OCI-M2 (cell line): ENCODE data around the gene TOM1.
"Not testable (repeated sequence)": the region's sequence is repeated elsewhere in the genome, so short reads cannot be mapped to it uniquely, and the experiment has no call there.

ENCODE experiments used
- DNase-seq: peaks from one replicate; lab custom pipeline; 2025; ENCODE audit not compliant: unreplicated experiment; lab: John Stamatoyannopoulos, UW

Gene TOM1

DNA sequence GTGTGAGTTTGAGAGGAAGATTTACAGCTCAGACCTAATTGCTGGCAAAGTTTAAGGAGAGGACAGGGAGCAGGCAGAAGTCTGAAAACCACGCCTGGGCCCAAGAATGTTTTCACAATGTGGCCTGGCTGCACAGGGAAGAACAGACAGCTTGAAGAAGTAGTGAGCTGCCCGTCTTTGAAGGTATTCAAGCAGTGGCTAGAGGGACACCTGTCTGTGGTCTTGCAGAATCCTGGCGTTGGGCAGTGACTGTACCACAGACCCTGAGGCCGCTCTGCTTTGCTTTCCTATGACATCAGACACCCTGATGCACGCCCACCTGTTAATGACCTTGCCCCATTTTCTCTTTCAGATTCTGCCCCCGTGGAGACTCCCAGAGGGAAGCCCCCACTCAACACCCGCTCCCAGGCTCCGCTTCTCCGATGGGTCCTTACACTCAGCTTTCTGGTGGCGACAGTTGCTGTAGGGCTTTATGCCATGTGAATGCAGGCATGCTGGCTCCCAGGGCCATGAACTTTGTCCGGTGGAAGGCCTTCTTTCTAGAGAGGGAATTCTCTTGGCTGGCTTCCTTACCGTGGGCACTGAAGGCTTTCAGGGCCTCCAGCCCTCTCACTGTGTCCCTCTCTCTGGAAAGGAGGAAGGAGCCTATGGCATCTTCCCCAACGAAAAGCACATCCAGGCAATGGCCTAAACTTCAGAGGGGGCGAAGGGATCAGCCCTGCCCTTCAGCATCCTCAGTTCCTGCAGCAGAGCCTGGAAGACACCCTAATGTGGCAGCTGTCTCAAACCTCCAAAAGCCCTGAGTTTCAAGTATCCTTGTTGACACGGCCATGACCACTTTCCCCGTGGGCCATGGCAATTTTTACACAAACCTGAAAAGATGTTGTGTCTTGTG, 93.7 kb downstream of the TOM1 start:
- DNase-seq: no peak

DNA sequence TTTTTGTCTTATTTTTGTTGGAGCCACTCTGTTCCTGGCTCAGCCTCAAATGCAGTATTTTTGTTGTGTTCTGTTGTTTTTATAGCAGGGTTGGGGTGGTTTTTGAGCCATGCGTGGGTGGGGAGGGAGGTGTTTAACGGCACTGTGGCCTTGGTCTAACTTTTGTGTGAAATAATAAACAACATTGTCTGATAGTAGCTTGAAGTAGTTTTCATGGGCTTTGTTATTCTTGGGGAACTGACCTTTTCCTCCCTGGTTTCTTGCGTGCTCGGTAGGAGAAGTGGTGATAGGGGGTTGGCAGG, 94.3 kb downstream of the TOM1 start:
- DNase-seq: no peak

DNA sequence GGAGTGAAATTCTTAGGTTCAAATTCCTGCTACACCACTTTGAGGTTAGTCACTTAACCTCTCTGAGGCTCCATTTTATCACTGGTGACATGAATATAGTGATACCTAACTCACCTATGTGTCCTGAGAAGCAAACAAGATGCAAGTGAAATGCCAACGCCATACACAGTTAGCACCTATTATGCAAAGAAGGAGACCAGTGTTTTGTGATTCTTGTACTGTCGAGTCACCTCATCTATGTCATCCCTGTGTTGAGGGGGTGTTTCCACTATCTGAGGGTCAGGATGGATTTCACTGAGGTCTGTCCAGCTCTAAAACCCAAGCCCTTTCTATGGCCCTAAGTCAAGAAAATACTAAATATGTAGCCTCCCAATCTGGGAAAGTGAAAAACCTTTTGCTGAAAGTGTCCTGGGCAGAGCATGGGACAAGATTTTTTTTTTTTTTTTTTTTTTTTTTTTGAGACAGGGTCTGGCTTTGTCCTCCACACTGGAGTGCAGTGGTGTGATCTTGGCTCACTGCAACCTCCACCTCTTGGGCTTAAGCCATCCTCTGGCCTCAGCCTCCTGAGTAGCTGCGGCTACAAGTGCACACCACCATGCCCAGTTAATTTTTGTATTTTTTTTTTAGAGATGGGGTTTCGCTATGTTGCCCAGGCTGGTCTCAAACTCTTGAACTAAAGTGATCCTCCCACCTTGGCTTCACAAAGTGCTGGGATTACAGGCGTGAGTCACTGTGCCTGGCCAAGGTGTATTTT, 95.3 kb downstream of the TOM1 start:
- DNase-seq: no peak

DNA sequence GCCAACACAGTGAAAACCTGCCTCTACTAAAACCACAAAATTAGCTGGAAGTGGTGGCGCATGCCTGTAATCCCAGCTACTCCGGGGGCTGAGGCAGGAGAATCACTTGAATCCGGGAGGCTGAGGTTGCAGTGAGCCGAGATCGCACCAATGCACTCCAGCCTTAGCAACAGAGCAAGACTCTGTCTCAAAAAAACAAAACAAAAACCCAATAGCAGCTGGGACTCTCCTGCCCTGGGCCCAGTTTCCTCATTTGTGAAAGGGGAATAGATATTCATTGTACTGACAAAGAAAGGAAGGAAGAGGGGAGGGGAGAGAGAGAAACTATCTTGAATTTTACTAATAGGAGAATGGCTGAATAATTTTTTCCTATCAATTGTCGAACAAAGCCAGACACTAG, 96.9 kb downstream of the TOM1 start:
- not testable (repeated sequence) for DNase-seq

DNA sequence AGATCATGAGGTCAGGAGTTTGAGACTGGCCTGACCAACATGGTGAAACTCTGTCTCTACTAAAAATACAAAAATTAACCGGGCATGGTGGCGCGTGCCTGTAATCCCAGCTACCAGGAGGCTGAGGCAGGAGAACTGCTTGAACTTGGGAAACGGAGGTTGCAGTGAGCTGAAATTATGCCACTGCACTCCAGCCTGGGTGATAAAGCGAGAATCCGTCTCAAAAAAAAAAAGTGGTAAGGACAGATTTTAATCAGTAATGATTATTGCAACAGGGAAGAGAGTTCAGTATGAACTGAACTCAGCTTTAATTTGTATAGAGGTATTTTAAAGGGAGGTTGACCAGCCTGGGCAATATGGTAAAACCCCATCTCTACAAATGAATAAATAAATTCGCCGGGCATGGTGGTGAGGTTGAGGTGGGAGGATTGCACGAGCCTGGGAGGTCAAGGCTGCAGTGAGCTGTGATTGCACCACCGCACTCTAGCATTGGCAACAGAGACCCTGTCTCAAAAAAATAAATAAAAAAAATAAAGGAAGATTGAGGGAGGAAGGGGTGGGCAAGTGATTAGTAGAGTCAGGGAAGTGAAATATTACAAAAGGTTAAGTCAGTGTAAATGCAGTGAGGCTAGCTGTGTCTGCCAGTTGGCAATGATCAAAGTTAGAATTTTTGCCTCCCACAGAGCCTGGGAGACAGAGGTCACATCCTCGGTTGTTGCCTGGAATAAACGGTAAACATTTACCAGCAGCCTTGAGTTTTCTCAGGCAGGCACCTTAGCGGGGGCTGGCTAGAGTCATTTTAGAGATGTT, 97.6 kb downstream of the TOM1 start:
- no peak for DNase-seq
